ENCODE results near the gene TFDP1.

GRCh38 chr13:113654175-113654560 lies 69.6 kb downstream of the TFDP1 start:
- TF ChIP-seq TCF12 (IDR thresholded peaks at IDR 0.05; ENCODE audit: low read depth) (no peak), TEAD4 (IDR thresholded peaks at IDR 0.05) (no peak), CREB1 (IDR thresholded peaks at IDR 0.05; ENCODE audit: low read depth) (no peak), CEBPB (IDR thresholded peaks at IDR 0.05) (no peak), RAD21 (IDR thresholded peaks at IDR 0.05; ENCODE audit: low read depth) (no peak)
